Melanocyte of skin (primary cell): ENCODE data around the gene NCOA6. TPM values are rescaled to one million over a fixed set of nuclear protein-coding genes. Genes with fewer than 3 reads are reported as not detected.

Experiments used
- small RNA-seq, 2 donors: library from RNA; depleted of rRNA; stranded (forward); fragments of <200 nt; gene quantifications; one replicate each; pipeline ENCODE3, GENCODE V24; 2012
- total RNA-seq, 2 donors: library from RNA; depleted of rRNA; stranded (reverse); fragments of >200 nt; gene quantifications; 2 replicates each; pipeline ENCODE4 v1.2.3, GENCODE V29; 2012

The NCOA6 gene
- 1 to 10 TPM; 8.6 to 10.0 TPM for total RNA-seq

DNA sequence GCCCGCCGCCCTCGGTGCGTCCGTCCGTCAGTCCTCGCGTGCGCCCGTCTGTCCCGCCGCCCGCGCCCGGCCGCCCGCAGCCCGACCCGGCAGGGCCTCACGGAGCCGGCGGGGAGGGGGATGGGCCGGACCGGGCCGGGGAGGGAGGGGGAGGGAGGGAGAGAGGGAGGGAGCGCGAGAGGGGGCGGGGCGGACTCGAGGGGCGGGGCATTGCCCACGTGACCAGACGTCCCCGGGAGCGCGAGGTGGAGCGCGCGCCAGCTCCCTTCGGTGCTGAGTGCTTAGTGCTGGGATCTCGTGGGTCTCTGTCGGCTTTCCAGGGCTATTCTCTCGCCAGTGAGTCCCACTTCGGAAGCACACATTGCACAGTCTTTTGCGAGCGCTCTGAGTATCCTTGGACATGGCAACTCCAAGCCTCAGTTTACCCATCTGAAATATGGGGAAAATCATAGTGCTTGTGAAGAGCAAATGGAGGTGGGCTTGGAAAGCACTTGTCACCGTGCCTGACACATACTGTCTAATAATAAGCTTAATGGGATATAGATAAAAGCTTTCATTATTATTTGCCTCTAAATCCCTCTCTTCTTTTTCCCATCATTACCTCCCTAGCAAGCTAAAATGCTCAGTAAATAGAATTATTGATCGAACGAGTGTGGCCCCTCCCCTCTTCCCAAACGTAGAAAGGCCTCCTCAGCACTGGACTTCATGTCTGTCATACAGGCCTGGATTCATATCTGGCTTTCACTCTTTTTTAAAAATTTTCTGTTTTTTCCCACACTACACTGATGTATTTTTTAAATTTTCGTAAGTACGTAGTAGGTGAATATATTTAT is at the start of gene NCOA6:
TSS of gene NCOA6 (minus strand) at position 122 of the 833 bp plus-strand sequence. CDS start 43,296 bp downstream, outside the sequence.

DNA sequence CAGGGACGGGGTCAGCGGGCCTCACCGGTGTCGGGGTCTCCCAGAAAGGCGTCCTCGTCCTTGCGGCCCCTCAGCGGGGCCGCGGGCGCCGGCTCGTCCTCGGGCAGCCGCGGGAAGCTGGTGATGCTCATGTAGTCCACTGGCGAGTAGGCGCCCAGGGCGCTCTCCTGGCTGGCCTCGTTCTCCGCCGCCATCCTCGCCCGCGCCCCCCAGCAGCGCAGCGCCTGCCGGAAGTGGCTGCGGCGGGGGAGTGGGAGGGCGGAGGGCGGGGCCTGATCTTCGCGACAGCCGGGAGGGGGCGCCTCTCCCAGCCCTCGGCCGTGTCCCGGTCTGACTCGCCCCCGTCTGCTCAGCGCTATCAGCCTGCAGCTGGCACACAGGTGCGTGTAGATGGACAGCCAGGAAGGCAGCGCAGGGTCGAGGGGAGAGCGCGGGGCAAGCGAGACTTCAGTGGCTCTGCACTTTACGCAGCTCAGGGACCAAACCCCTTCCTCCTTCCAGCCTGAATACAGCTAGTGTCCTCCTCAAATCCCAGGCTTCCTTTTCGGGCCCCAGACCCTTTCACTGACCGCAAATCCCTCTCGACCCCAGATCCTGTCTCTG is 47.3 kb upstream of the NCOA6 start, which contains the start of gene GGT7:
TSS of gene GGT7 (minus strand) at position 235 of the 603 bp plus-strand sequence. CDS start at position 194, 41 bp downstream.

DNA sequence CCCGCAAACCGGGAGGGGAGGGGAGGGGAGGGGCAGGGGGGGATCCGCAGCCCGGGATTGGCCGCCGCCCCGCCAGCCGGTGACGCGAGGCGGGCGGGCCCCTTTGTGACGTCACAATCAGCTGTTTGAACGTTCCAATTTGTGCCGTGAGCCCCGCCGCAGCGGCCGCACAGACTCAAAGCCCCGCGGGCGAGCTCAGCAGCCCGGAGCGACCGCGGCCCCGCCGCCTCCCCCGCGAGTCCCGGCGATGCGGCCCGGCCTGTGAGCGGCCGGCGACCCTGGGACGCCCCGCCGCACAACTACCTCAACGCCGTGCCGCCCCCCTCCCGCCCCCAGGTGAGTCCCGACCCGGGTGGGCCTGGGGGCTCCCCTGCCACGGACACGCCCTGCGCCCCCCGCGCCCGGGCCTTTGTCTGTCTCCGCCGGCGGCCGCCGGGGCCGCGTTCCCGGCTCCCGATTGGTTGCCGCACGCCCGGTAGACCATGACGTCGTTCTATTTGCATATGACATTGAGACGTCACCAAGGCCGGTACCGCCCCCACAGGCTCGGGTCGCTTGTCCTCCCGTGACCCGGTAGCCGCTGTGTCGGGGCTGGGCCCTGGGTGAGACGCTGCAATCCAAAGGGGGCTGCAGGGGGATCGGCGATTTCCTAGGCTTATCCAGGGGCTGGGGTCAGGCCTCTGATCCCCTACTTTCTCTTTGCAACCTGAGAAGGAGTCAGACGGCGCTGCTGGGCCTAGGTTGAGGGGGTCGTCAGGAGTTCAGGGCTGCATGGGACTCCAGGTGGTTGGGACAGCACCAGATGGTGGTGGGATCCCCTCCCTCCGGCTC is 121.1 kb downstream of the NCOA6 start, which contains the start of gene TP53INP2:
TSS of gene TP53INP2 (plus strand) at position 168 of the 831 bp plus-strand sequence. CDS start 4,396 bp downstream, outside the sequence.

DNA sequence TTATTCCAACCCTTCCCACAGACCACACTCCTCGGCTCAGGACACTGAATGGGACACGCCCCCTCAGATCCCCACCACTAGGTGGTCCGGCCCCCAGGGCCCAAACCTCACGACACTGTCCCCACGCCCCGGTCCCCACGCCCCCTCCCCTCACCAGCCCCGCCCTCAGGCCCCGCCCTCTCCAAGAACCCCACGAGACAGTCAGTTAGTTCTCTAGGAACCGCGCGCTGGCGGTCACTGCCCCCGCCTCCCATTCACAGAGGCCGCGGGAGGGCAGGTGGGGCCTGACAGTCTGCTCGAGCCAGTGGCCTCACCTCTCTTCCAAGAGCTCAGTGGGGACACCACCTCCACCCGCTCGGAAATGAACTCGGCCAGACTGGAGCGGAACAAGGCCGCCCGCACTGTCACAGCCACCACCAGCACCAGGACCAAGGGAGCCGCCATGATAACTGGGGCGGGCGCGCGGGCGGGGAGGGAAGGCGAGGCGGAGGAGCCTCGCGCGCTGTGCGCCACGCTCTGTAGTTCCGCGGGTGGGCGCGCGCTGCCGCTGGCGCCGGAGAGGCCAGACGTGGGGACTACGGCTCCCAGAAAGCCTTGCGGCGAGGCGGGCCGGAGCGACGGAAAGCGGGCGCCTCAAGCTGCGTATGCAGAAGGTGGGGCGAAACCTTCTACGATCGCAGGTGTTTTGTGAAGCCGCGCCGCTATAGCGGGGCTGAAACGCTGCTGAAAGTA is 148.6 kb downstream of the NCOA6 start, which contains the start of gene PIGU:
TSS of gene PIGU (minus strand) at position 451 of the 732 bp plus-strand sequence. CDS start at position 444, 7 bp downstream.

Small RNAs within 50 kb of the gene (small RNA-seq; reads per million reads assigned to genes)
- gene AL118520.1 = 0 to 0.56 reads per million in 2 donors

Other genes with a start within 250 kb of the NCOA6 start
- 10 to 100 TPM; 13.8 to 15.7 TPM for gene PIGU, start 148.6 kb downstream of the NCOA6 start, total RNA-seq
- gene TP53INP2, start 121.3 kb downstream of the NCOA6 start, total RNA-seq = 1 to 10 TPM; 3.0 to 8.9 TPM
- 1 to 10 TPM; 8.0 to 8.9 TPM for gene GGT7, start 47.2 kb upstream of the NCOA6 start, total RNA-seq
- gene ACSS2, start 51.0 kb upstream of the NCOA6 start, total RNA-seq = 10 to 100 TPM; 36.6 to 48.2 TPM
- gene GSS, start 130.2 kb upstream of the NCOA6 start, total RNA-seq = 10 to 100 TPM; 71.9 to 78.6 TPM
- under 1 TPM in 1 of 2 donors, not detected in 1; under 0.01 TPM for gene MYH7B, start 130.2 kb upstream of the NCOA6 start, total RNA-seq